Ascending aorta (tissue), 2 donors: ENCODE measurements around the gene KIRREL3. TPM values are rescaled to one million over a fixed set of nuclear protein-coding genes. Genes with fewer than 3 reads are reported as not detected.

Experiments
- DNase-seq, 2 donors: peaks; one replicate each; pipeline ENCODE4 v3.0.0-alpha.2; 2019; ENCODE audit warnings: low spot score in 2 of 2
- H3K27ac ChIP-seq, 2 donors: fragments of 200-600 bp; sonication (generic); one replicate each; pipeline ENCODE4 v1.5.1; 2016 to 2017; ENCODE audit warnings: mild to moderate bottlenecking in 1 of 2
- H3K27me3 ChIP-seq: fragments of 200-600 bp; sonication (generic); one replicate; pipeline ENCODE4 v1.5.1; 2017
- H3K36me3 ChIP-seq, 2 donors: fragments of 200-600 bp; sonication (generic); one replicate each; pipeline ENCODE4 v1.5.1; 2016
- H3K4me1 ChIP-seq, 2 donors: fragments of 200-600 bp; sonication (generic); one replicate each; pipeline ENCODE4 v1.5.1; 2016 to 2017; ENCODE audit warnings: mild to moderate bottlenecking in 1 of 2
- H3K4me3 ChIP-seq, 2 donors: fragments of 200-600 bp; sonication (generic); one replicate each; pipeline ENCODE4 v1.5.1; 2016 to 2017; ENCODE audit warnings: mild to moderate bottlenecking in 1 of 2
- H3K9me3 ChIP-seq, 2 donors: fragments of 200-600 bp; sonication (generic); one replicate each; pipeline ENCODE4 v1.5.1; 2016
- intact Hi-C: fragments of 100-400 bp; cut with DNase I; formaldehyde crosslinking; loops from one replicate; pipeline ENCODE4 v1.15.1; 2023
- total RNA-seq: library from RNA; depleted of rRNA; stranded (reverse); fragments of >200 nt; gene quantifications from one replicate; pipeline ENCODE4 v1.1.0, GENCODE V29; 2016
- TF ChIP-seq, protein P1 (sequence below), 3 experiments: fragments of 200-600 bp in 2 of 3; fragments of 450-650 bp in 1 of 3; sonication (generic) in 2 of 3; IDR thresholded peaks; one replicate each; pipeline ENCODE4 v1.5.1; 2016 to 2019; ENCODE audit warnings: antibody characterized with exemption in 3 of 3, mild to moderate bottlenecking in 1 of 3, moderate library complexity in 1 of 3

The KIRREL3 gene
- total RNA-seq, 1 donor from 2014 or later = not detected

DNA sequence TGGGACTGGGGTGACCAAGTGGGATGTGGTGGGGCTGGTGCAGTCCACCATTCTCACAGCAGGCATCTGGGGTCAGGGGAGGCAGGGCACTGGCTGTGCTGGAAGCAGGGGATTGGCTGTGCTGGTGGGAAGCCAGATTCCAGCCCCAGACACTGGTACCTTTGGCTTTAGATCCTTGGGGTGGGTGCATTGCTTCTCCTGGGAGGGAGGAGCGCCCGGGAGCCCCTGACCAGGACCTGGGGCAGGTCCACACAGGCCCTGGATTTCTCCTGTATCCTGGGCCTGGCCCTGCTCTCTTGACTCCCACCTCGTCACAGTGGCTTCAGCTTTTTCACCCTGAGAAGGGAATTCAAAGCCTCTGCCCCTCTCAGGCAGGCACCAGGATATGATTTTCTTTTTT, 606.5 kb downstream of the KIRREL3 start:
- no peaks in the 10 kb centered on the region for H3K4me1 ChIP-seq
- no peaks in the 10 kb centered on the region for H3K36me3 ChIP-seq
- H3K4me3 ChIP-seq = no peak overlapping the region
- TF ChIP-seq, protein P1, sequence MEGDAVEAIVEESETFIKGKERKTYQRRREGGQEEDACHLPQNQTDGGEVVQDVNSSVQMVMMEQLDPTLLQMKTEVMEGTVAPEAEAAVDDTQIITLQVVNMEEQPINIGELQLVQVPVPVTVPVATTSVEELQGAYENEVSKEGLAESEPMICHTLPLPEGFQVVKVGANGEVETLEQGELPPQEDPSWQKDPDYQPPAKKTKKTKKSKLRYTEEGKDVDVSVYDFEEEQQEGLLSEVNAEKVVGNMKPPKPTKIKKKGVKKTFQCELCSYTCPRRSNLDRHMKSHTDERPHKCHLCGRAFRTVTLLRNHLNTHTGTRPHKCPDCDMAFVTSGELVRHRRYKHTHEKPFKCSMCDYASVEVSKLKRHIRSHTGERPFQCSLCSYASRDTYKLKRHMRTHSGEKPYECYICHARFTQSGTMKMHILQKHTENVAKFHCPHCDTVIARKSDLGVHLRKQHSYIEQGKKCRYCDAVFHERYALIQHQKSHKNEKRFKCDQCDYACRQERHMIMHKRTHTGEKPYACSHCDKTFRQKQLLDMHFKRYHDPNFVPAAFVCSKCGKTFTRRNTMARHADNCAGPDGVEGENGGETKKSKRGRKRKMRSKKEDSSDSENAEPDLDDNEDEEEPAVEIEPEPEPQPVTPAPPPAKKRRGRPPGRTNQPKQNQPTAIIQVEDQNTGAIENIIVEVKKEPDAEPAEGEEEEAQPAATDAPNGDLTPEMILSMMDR (IDR thresholded peaks at IDR 0.05) = no peak
- no peak for DNase-seq
- H3K9me3 ChIP-seq = no peaks in the 10 kb centered on the region
- peak overlapping the region in 1 of 2 donors; percentile 8 for H3K27ac ChIP-seq
- H3K27me3 ChIP-seq = no peaks in the 10 kb centered on the region
- intact Hi-C loops = no loop called here

DNA sequence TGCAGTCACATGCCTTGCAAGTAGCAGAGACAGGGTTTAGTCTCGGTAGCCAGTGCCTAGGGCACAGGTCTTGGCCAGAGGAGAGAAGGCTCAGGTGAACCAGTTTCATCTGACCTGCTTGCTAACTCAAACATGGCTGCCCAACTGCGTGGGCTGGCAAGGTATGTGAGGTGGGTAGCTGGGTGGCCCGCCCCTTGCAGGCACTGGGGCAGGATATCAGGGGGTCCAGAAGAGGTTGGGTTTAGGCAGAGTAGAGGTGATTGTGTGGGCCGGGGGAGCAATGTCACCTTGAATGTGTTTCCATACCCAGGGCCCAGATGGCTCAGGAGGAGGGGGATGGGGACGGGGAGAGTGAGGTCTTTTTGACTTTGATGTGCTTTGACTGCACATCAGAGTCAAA, 607.4 kb downstream of the KIRREL3 start:
- no peak overlapping the region for H3K27ac ChIP-seq
- no peaks in the 10 kb centered on the region for H3K4me1 ChIP-seq
- H3K36me3 ChIP-seq = no peaks in the 10 kb centered on the region

DNA sequence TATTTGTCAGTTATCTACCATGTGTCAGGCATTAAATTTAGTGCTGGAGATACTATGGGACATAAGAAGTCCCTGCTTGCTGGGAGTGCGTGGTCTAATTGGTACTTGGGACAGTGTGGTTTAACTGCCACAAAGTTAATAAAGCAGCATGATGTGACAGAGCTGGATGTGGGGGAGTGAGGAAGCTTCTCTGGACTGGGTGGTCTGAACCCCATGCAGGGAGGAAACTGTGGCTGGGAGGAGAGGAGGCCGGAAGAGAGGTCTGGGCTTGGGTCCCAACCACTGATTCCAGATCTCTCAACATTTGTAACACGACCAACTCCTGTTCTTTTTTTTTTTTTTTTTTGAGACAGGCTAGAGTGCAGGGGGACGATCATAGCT, 607.9 kb downstream of the KIRREL3 start:
- TF ChIP-seq, protein P1 (IDR thresholded peaks at IDR 0.05) = no peak
- no peak for DNase-seq
- H3K4me3 ChIP-seq = no peak overlapping the region
- H3K27ac ChIP-seq = no peak overlapping the region
- H3K9me3 ChIP-seq = no peaks in the 10 kb centered on the region
- no peaks in the 10 kb centered on the region for H3K4me1 ChIP-seq
- H3K36me3 ChIP-seq = no peaks in the 10 kb centered on the region
- no peaks in the 10 kb centered on the region for H3K27me3 ChIP-seq
- intact Hi-C loops = no loop called here

More for the DNA sequence above, 607.4 kb downstream of the KIRREL3 start:
- H3K9me3 ChIP-seq = no peaks in the 10 kb centered on the region
- DNase-seq = no peak
- TF ChIP-seq, protein P1 (IDR thresholded peaks at IDR 0.05) = no peak
- H3K27me3 ChIP-seq = no peaks in the 10 kb centered on the region
- no peak overlapping the region for H3K4me3 ChIP-seq
- intact Hi-C loops = no loop called here

DNA sequence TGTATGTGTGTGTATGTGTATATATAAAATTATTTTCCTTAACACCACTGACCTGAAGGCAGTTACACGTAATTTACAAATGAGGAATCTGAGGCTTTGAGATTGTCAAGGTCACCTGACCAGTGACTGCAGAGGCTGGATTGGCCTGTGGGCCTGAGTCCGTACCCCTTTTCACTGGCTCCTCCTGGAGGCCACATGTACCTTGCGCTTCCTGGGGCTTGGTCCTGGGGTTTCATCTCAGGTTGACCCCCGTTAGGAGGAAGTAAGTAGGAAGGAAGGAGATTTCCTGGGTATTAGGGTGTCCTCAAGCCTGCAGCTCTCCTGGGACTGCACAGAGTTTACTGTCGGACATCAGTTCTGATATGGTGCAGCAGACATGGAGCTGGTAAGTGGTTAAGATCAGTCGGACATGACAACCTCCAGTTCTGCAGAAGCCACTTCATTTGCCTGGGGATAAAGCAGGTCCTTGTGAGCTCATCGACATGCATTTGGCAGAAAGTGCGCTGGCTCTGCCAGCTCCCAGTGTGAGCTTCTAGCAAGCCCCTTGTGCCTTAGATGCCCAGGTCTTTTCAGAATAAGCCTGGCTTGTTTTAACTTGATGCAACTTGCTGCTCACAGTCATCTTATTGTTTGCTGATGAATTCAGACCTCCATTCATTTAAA, 608.5 kb downstream of the KIRREL3 start:
- H3K27me3 ChIP-seq = no peaks in the 10 kb centered on the region
- no peaks in the 10 kb centered on the region for H3K4me1 ChIP-seq
- H3K36me3 ChIP-seq = no peaks in the 10 kb centered on the region
- TF ChIP-seq, protein P1 (IDR thresholded peaks at IDR 0.05) = no peak
- H3K27ac ChIP-seq = no peak overlapping the region
- no peak for DNase-seq
- H3K4me3 ChIP-seq = no peak overlapping the region
- intact Hi-C loops = no loop called here
- H3K9me3 ChIP-seq = no peaks in the 10 kb centered on the region

DNA sequence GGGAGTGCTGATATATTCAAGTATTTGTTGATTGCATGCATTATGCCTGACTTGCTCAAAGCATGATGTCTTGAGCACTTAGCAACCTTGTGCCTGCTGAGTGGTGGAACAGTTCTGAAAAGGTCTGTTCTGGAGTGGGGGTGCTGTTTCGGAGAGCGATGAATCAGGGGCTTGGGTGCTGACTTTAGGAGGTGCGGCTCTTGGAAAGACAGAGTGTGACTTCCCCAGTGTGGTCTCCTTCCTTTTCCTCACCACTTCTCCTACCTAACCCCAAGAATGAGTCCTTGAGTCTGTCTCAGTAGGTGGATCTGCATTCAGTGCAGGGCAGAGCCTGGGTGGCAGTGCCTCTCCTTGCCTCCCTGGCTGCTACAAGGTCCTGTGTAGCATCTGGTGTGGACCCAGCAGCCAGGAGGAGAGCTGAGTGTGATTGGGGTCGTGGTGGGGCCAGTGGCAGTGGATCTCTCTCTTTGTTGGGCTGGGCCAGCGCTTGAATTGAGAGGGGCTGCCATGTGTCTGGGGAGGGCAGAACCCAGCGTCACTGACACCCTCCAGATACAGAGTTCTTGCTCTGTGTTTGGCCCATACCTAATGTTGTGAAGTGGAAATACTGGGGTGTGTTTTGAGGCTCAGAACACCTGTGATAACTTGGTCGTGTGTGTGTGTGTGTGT, 609.1 kb downstream of the KIRREL3 start:
- DNase-seq = no peak
- H3K36me3 ChIP-seq = no peaks in the 10 kb centered on the region
- intact Hi-C loops = no loop called here
- TF ChIP-seq, protein P1 (IDR thresholded peaks at IDR 0.05) = no peak
- H3K27me3 ChIP-seq = no peaks in the 10 kb centered on the region
- no peaks in the 10 kb centered on the region for H3K9me3 ChIP-seq
- H3K27ac ChIP-seq = no peak overlapping the region
- no peaks in the 10 kb centered on the region for H3K4me1 ChIP-seq
- H3K4me3 ChIP-seq = no peak overlapping the region
